ENCODE results near the gene ERCC6L2. TPM values are rescaled to one million over a fixed set of nuclear protein-coding genes. Genes with fewer than 3 reads are reported as not detected.

The ERCC6L2 gene
- total RNA-seq, 4 donors from 2014 or later, result 62.4 to 199 (median 101) TPM

GRCh38 chr9:95939472-95939871 is 64.0 kb downstream of the ERCC6L2 start:
- Histone ChIP-seq H3K27ac (no peak overlapping the region), H3K36me3 (peaks cover 0 to 30% (median 0%) of the 10 kb centered on the region in 3 donors), H3K4me3 (no peak overlapping the region), H3K9me3 (no peaks in the 10 kb centered on the region), H3K27me3 (no peaks in the 10 kb centered on the region), H3K4me1 (no peaks in the 10 kb centered on the region)
- DNase-seq, result no peak
- TF ChIP-seq POLR2A (IDR thresholded peaks at IDR 0.05) (no peak), CTCF (IDR thresholded peaks at IDR 0.05) (no peak)

GRCh38 chr9:95940265-95940664 is 64.8 kb downstream of the ERCC6L2 start:
- no peaks in the 10 kb centered on the region for H3K4me1 ChIP-seq
- no peak overlapping the region for H3K4me3 ChIP-seq
- TF ChIP-seq CTCF (IDR thresholded peaks at IDR 0.05) (no peak), POLR2A (IDR thresholded peaks at IDR 0.05) (no peak)
- no peaks in the 10 kb centered on the region for H3K9me3 ChIP-seq
- no peak overlapping the region for H3K27ac ChIP-seq
- no peak for DNase-seq
- peaks cover 0 to 30% (median 0%) of the 10 kb centered on the region in 3 donors for H3K36me3 ChIP-seq
- no peaks in the 10 kb centered on the region for H3K27me3 ChIP-seq

- TF ChIP-seq CTCF (IDR thresholded peaks at IDR 0.05), result no peak
- no peak for TF ChIP-seq POLR2A (IDR thresholded peaks at IDR 0.05)
- Histone ChIP-seq H3K9me3 (no peaks in the 10 kb centered on the region), H3K27me3 (no peaks in the 10 kb centered on the region), H3K36me3 (peaks cover 0 to 30% (median 0%) of the 10 kb centered on the region in 3 donors), H3K4me3 (no peak overlapping the region), H3K27ac (no peak overlapping the region), H3K4me1 (peaks cover 0 to 3% (median 0%) of the 10 kb centered on the region in 4 donors)
- DNase-seq, result no peak
These were observed 66.5 kb downstream of the ERCC6L2 start for GRCh38 chr9:95942016-95942415.

- DNase-seq, result no peak
- H3K36me3 ChIP-seq, result peaks cover 0 to 28% (median 0%) of the 10 kb centered on the region in 3 donors
- peaks cover 0 to 3% (median 0%) of the 10 kb centered on the region in 4 donors for H3K4me1 ChIP-seq
- TF ChIP-seq CTCF (IDR thresholded peaks at IDR 0.05) (no peak), POLR2A (IDR thresholded peaks at IDR 0.05) (no peak)
- H3K27me3 ChIP-seq, result no peaks in the 10 kb centered on the region
- peak overlapping the region in 1 of 4 donors; percentile 26 for H3K27ac ChIP-seq
- no peak overlapping the region for H3K4me3 ChIP-seq
- no peaks in the 10 kb centered on the region for H3K9me3 ChIP-seq
These were observed 71.6 kb downstream of the ERCC6L2 start for GRCh38 chr9:95947118-95947517.

- no peak for TF ChIP-seq POLR2A (IDR thresholded peaks at IDR 0.05)
- no peak for TF ChIP-seq CTCF (IDR thresholded peaks at IDR 0.05)
- Histone ChIP-seq H3K4me3 (no peak overlapping the region), H3K27ac (no peak overlapping the region), H3K9me3 (no peaks in the 10 kb centered on the region), H3K27me3 (no peaks in the 10 kb centered on the region), H3K4me1 (no peaks in the 10 kb centered on the region), H3K36me3 (peaks cover 0 to 17% (median 0%) of the 10 kb centered on the region in 3 donors)
- DNase-seq, result no peak
These were observed 77.0 kb downstream of the ERCC6L2 start for GRCh38 chr9:95952471-95952870.

- Histone ChIP-seq H3K9me3 (no peaks in the 10 kb centered on the region), H3K4me3 (no peak overlapping the region), H3K4me1 (no peaks in the 10 kb centered on the region), H3K27me3 (no peaks in the 10 kb centered on the region), H3K36me3 (peaks cover 0 to 14% (median 0%) of the 10 kb centered on the region in 3 donors), H3K27ac (no peak overlapping the region)
- TF ChIP-seq POLR2A (IDR thresholded peaks at IDR 0.05) (no peak), CTCF (IDR thresholded peaks at IDR 0.05) (no peak)
- no peak for DNase-seq
These were observed 78.5 kb downstream of the ERCC6L2 start for GRCh38 chr9:95953986-95954385.

All from Peyer's patch (tissue), 4 donors.